Smooth muscle cell (in vitro differentiated cells): Measurements from ENCODE around the gene HOXB5. TPM values are rescaled to one million over a fixed set of nuclear protein-coding genes. Genes with fewer than 3 reads are reported as not detected.

Source experiments
- DNase-seq: peaks from one replicate; lab custom pipeline; 2025; ENCODE audit not compliant: unreplicated experiment; lab: John Stamatoyannopoulos, UW
- H2AFZ ChIP-seq: fragments of 200-600 bp; sonication (generic); 2 replicates; pipeline ENCODE4 v1.6.0; 2016; ENCODE audit warnings: antibody characterized with exemption, low read depth, mild to moderate bottlenecking
- H3F3A ChIP-seq: fragments of 200-600 bp; sonication (generic); 2 replicates; pipeline ENCODE4 v1.6.0; 2017; ENCODE audit warnings: antibody characterized with exemption, low read depth
- H3K27ac ChIP-seq: fragments of 200-600 bp; sonication (generic); 2 replicates; pipeline ENCODE4 v1.5.1; 2016; ENCODE audit warnings: low read depth, mild to moderate bottlenecking
- H3K27me3 ChIP-seq: fragments of 200-600 bp; sonication (generic); 2 replicates; pipeline ENCODE4 v1.6.1; 2016; ENCODE audit warnings: low read depth, mild to moderate bottlenecking
- H3K36me3 ChIP-seq: fragments of 200-600 bp; sonication (generic); 2 replicates; pipeline ENCODE4 v1.5.1; 2016; ENCODE audit warnings: low read depth
- H3K4me1 ChIP-seq: fragments of 200-600 bp; sonication (generic); 2 replicates; pipeline ENCODE4 v1.5.1; 2016; ENCODE audit warnings: low read depth
- H3K4me2 ChIP-seq: fragments of 200-600 bp; sonication (generic); 2 replicates; pipeline ENCODE4 v1.6.0; 2016; ENCODE audit warnings: mild to moderate bottlenecking
- H3K4me3 ChIP-seq: fragments of 200-600 bp; sonication (generic); 2 replicates; pipeline ENCODE4 v1.5.1; 2016; ENCODE audit warnings: mild to moderate bottlenecking
- H3K79me2 ChIP-seq: fragments of 200-600 bp; sonication (generic); 2 replicates; pipeline ENCODE4 v1.6.0; 2016; ENCODE audit warnings: low read depth, mild to moderate bottlenecking
- H3K9ac ChIP-seq: fragments of 200-600 bp; sonication (generic); 2 replicates; pipeline ENCODE4 v1.6.0; 2016; ENCODE audit warnings: low read depth
- H3K9me3 ChIP-seq: fragments of 200-600 bp; sonication (generic); replicated peaks from 2 replicates; pipeline ENCODE4 v1.5.1; 2016; ENCODE audit warnings: low read depth
- H4K20me1 ChIP-seq: fragments of 200-600 bp; sonication (generic); 2 replicates; pipeline ENCODE4 v1.6.0; 2016; ENCODE audit warnings: low read depth
- WGBS: methylation state at CpG from one replicate; pipeline ENCODE4 v1.1.7; 2016; ENCODE audit warnings: low lambda C conversion rate; 5-methylcytosine and 5-hydroxymethylcytosine counted together
- polyA plus RNA-seq: library from polyadenylated mRNA; unstranded; fragments of >200 nt; fragmentation: Nextera tagmentation; extraction: Ambion mirVana; gene quantifications from 2 replicates; pipeline ENCODE4 v1.2.1, GENCODE V29; 2016
- total RNA-seq: library from RNA; depleted of rRNA; stranded (reverse); fragments of >200 nt; gene quantifications from 2 replicates; pipeline ENCODE4 v1.2.3, GENCODE V29; 2014
- TF ChIP-seq, protein P1 (sequence below): fragments of 200-600 bp; sonication (generic); IDR thresholded peaks from 2 replicates; pipeline ENCODE4 v1.5.1; 2017; ENCODE audit warnings: borderline replicate concordance, mild to moderate bottlenecking, antibody characterized with exemption; ENCODE audit not compliant: insufficient read depth, poor library complexity, severe bottlenecking

The HOXB5 gene
- total and polyA plus RNA-seq, 2 experiments from 2014 or later = 0.49 to 1.8 TPM

DNA sequence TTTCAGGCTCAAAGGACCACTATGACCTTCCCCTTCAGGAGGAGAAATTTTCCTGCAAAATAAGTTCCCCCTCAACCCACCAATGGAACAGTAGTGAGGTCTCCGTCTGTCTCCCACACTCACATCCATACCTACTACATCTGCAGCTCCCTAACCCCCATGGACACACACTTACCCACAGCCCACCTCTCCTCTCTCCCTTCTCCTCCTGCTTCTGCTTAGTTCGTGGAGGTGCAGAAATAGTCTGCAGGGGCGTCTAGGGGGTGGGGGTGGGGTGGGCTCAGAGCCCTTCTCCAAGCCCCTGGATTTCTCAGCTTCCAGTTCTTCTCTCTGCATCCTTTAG, 24.4 kb downstream of the HOXB5 start:
- H3K79me2 ChIP-seq = peaks cover 47% of the 10 kb centered on the region
- H3K36me3 ChIP-seq = no peaks in the 10 kb centered on the region
- 39% methylated on average over 3 of the region's 3 CpGs for WGBS
- H3K9me3 ChIP-seq = no peaks in the 10 kb centered on the region
- H3K4me2 ChIP-seq = peak overlapping the region; percentile 36
- no peak overlapping the region for H3K9ac ChIP-seq
- H3K27me3 ChIP-seq = peaks cover 98% of the 10 kb centered on the region
- peaks cover 10% of the 10 kb centered on the region for H3K4me1 ChIP-seq
- no peak overlapping the region for H2AFZ ChIP-seq
- no peak for DNase-seq
- H3F3A ChIP-seq = no peaks in the 10 kb centered on the region
- H3K27ac ChIP-seq = no peak overlapping the region
- H3K4me3 ChIP-seq = no peak overlapping the region
- peaks cover 100% of the 10 kb centered on the region for H4K20me1 ChIP-seq
- TF ChIP-seq, protein P1, sequence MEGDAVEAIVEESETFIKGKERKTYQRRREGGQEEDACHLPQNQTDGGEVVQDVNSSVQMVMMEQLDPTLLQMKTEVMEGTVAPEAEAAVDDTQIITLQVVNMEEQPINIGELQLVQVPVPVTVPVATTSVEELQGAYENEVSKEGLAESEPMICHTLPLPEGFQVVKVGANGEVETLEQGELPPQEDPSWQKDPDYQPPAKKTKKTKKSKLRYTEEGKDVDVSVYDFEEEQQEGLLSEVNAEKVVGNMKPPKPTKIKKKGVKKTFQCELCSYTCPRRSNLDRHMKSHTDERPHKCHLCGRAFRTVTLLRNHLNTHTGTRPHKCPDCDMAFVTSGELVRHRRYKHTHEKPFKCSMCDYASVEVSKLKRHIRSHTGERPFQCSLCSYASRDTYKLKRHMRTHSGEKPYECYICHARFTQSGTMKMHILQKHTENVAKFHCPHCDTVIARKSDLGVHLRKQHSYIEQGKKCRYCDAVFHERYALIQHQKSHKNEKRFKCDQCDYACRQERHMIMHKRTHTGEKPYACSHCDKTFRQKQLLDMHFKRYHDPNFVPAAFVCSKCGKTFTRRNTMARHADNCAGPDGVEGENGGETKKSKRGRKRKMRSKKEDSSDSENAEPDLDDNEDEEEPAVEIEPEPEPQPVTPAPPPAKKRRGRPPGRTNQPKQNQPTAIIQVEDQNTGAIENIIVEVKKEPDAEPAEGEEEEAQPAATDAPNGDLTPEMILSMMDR = no peak

DNA sequence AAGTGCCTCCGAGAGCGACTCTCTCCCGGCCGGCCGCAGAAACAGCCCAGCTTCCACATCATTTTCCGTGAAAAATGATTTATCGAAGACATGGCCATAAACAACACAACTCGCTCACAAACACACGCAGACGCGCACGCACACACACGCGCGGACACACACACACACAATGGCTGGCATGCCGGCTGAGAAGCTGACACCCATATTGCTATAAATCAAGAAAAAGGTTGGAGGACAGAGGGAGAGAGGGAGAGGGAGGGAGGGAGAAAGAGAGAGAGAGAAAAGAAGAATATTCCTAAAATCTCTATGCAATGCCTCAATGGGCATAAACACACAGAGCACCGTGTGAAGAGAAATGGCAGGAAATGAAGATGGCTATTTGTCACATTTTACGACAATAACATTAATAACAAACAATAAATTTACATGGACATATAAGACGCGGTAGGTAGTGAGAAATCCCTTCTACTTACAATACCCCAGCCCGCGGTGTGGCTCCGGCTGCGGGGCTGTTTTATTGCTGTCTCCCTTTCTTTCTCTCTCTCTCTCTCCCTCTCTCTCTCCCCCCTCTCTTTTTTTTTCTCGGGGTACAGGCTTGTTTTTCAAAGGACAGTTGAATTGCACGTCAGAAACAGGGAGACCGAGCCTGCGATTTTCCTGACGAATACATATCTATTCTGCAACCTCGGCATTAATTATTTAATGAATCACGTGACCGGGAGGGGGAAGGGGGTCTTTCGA, 24.9 kb downstream of the HOXB5 start:
- no peak for DNase-seq
- Histone ChIP-seq H3K4me1 (peaks cover 10% of the 10 kb centered on the region), H3F3A (no peaks in the 10 kb centered on the region), H3K27ac (no peak overlapping the region), H3K27me3 (peaks cover 97% of the 10 kb centered on the region), H3K36me3 (no peaks in the 10 kb centered on the region), H2AFZ (no peak overlapping the region), H3K4me3 (no peak overlapping the region), H3K9me3 (no peaks in the 10 kb centered on the region), H3K9ac (no peak overlapping the region), H3K4me2 (peak overlapping the region; percentile 36), H4K20me1 (peaks cover 100% of the 10 kb centered on the region), H3K79me2 (peaks cover 48% of the 10 kb centered on the region)
- 36% methylated on average over 33 of the region's 33 CpGs for WGBS
- TF ChIP-seq, protein P1 = no peak

DNA sequence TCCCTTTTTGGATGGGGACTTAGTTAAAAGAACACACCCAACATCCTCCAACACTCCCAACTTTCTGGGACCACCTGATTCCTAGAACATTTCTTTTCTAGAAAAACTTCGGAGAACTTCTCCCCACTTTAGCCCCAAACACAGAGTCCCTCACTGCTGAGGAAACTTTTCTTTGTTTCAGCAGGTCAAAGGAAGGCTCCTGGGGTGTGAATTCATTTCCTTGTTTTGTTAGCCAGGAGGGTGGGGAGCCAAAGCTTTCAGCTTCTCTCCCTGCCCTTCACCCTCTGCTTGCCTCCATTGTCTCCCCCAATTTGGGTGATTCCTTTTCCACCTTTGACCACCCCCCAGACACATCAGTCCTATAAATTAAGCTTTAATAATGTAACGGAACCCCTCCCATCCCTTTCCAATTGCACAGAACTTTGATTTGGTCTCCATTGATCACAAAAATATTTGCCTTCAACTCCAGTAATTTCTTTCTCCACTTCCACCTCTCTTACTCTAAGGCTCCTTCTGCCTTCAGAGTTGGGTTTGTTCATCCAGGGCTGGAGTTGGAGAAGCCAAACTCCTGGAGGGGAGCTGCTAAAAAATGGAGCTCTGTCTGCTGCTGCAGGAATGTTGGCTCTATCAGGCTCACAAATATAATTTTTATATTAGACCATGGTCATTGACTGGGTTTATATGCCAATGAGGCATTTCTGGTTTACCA, 25.8 kb downstream of the HOXB5 start:
- 57% methylated on average over 2 of the region's 2 CpGs for WGBS
- Histone ChIP-seq H3K36me3 (no peaks in the 10 kb centered on the region), H3F3A (no peaks in the 10 kb centered on the region), H3K9me3 (no peaks in the 10 kb centered on the region), H3K4me1 (peaks cover 10% of the 10 kb centered on the region), H3K79me2 (peaks cover 55% of the 10 kb centered on the region), H3K9ac (no peak overlapping the region), H3K4me3 (no peak overlapping the region), H3K4me2 (no peak overlapping the region), H3K27ac (no peak overlapping the region), H2AFZ (no peak overlapping the region), H4K20me1 (peaks cover 100% of the 10 kb centered on the region), H3K27me3 (peaks cover 97% of the 10 kb centered on the region)
- TF ChIP-seq, protein P1 = no peak
- DNase-seq = no peak
